ACHN (cell line): ENCODE data around the gene OIP5.
"Not testable (repeated sequence)": the region's sequence is repeated elsewhere in the genome, so short reads cannot be mapped to it uniquely, and the experiment has no call there.

Experiments used
- DNase-seq: peaks from one replicate; pipeline ENCODE4 v3.0.0-alpha.2; 2015
- in situ Hi-C: cut with HindIII; loops from 2 replicates; pipeline ENCODE4 v1.10.0; 2017; ENCODE audit warnings: low sequenced_read_pairs, low pct_ligation_motif_present, low pct_unique_long_range_greater_than_20kb

The OIP5 gene

DNA sequence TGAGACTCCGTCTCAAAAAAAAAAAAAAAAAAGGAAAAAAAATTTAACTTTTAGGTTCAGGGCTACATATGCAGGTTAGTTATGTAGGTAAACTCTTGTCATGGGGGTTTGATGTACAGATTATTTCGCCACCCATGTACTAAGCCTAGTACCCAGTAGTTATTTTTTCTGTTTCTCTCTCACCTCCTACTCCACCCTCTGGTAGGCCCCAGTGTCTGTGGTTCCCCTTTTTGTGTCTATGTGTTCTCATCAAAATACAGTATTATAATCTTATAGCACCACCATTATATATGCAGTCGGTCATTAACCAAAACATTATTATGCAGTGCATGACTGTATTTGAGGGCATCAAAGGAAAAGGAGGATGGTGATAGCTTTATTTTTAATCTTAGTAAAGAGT, 54.1 kb downstream of the OIP5 start:
- no peak for DNase-seq
- in situ Hi-C loops = no loop called here

DNA sequence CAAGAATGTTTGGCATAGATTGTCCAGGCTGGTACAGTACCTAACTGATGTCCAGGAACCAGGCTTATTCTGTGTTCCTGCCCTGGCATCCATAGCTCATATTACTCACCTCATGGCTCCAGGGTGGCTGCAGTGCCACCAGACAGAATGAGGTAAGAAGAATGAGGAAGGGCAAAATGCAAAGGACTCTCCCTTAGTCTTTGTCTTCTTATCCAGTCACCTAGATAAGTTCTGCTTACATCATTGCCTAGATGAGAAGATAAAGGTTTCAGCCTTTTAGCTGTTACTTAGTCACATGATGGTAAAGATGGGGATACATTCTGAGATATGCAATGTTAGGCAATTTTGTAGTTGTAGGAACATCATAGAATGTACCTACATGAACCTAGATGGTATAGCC, 55.6 kb downstream of the OIP5 start:
- no peak for DNase-seq

DNA sequence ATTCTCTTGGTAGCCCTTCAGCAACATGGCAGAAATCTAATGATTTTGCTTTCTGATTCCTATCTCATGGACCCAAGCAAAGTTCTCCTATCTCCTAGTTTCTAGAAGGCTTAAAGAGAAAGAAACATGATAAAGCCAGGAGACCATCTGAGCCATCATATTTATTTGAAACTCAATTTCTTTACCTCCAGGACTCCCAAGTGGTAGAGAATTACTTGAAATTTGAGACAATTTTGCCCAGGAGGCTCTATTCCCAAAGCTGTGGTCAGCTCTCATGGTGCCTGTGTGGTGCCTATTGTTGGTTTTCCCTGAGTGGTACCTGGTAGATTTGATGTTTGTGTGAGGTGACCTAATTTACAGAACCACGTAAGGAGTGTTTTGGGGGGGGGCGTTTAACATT, 62.5 kb downstream of the OIP5 start:
- DNase-seq = no peak
- in situ Hi-C loops = no loop called here

More for the DNA sequence above, 55.6 kb downstream of the OIP5 start:
- in situ Hi-C loops = no loop called here

DNA sequence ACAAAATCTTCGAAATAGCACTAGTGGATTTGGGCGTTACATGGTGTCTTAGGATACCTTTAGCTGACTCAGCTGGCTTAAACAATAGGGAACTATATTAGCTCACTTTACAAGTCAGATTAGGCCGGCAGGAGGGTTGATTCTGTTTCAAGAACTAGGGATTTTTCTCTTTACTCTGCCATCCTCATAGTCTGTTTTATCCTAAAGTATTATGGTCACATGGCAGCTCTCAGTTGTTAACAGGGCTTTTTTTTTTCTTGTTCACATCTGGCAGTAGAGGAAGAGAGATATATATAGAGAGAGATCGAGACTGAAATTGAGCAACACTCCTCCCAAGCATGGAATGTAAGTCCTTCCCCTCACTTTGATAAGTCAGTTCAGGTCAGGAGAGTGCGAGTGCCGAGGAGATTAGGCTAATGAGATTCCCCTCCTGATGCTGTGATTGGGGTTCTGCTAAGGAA, 68.5 kb downstream of the OIP5 start:
- in situ Hi-C loops = no loop called here
- no peak for DNase-seq

DNA sequence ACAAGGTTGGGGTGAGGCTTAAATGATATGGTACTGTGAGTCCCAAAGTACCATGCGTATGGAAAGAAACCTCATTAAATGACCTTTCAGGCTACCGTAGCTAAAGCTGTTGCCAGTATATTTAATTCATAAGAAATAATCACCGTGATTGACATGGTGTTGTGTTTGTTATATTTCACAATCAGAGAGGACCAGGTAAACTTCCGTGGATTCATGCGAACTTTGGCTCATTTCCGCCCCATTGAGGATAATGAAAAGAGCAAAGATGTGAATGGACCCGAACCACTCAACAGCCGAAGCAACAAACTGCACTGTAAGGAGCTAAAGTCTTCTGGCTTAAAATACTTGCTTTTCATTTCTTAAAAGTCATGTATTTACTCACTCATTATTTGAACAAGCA, 69.8 kb downstream of the OIP5 start:
- in situ Hi-C loops = no loop called here
- DNase-seq = no peak

DNA sequence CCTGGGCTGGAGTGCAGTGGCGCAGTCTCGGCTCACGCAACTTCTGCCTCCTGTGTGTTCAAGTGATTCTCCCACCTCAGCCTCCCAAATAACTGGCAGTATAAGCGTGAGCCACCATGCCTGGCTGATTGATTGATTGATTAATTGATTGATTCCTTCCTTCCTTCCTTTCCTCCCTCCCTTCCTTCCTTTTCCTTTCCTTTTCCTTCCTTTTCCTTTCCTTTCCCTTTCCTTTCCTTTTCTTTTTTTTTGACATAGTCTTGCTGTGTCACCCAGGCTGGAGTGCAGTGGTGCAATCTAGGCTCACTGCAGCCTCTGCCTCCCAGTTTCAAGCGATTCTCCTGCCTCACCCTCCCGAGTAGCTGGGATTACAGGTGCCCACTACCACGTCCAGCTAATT, 71.5 kb downstream of the OIP5 start:
- in situ Hi-C loops, DNase-seq: not testable (repeated sequence)

DNA sequence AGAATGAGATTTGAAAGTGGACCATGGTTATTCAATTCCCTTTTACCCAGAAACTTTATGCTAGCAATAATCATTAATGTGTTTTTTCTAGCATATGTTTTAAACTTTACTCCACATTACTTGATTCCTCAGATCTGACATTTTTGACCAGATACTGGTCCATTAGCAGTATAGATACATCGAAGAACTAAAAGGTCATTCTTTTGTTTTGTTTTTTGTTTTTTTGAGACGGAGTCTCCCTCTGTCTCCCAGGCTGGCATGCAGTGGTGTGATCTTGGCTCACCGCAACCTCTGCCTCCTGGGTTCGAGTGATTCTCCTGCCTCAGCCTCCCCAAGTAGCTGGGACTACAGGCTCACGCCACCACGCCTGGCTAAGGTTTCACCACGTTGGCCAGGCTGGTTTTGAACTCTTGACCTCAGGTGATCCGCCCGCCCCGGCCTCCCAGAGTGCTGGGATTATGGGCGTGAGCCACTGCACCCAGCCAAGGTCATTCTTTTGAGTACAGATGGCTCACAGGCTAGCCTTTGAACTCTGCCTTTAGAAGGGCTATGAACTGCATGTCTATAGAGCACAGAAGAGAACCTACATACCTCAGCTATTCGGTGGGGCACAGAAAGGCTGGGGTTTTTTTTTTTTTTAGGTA, 72.7 kb downstream of the OIP5 start:
- in situ Hi-C loops = no loop called here

More for the DNA sequence above, 72.7 kb downstream of the OIP5 start:
- no peak for DNase-seq
